GM23248 (cell line): Measurements from ENCODE around the gene IGSF11. TPM values are rescaled to one million over a fixed set of nuclear protein-coding genes. Genes with fewer than 3 reads are reported as not detected.
"Not testable (repeated sequence)": the region's sequence is repeated elsewhere in the genome, so short reads cannot be mapped to it uniquely, and the experiment has no call there.

Experiments
- DNase-seq: peaks from one replicate; pipeline ENCODE4 v3.0.0-alpha.2; 2015
- H2AFZ ChIP-seq: fragments of 200-600 bp; sonication (generic); 2 replicates; pipeline ENCODE4 v1.6.1; 2016; ENCODE audit warnings: antibody characterized with exemption
- H3F3A ChIP-seq: fragments of 200-600 bp; sonication (generic); 2 replicates; pipeline ENCODE4 v1.6.1; 2016; ENCODE audit warnings: mild to moderate bottlenecking, antibody characterized with exemption, mixed run types; ENCODE audit not compliant: insufficient read depth
- H3K27ac ChIP-seq: fragments of 200-600 bp; sonication (generic); 2 replicates; pipeline ENCODE4 v1.5.1; 2016; ENCODE audit warnings: mild to moderate bottlenecking
- H3K27me3 ChIP-seq: fragments of 200-600 bp; sonication (generic); replicated peaks from 2 replicates; pipeline ENCODE4 v1.6.1; 2016; ENCODE audit warnings: mild to moderate bottlenecking; ENCODE audit not compliant: insufficient read depth
- H3K36me3 ChIP-seq: fragments of 200-600 bp; sonication (generic); 2 replicates; pipeline ENCODE4 v1.6.1; 2016; ENCODE audit warnings: low read depth, mild to moderate bottlenecking
- H3K4me1 ChIP-seq: fragments of 200-600 bp; sonication (generic); 2 replicates; pipeline ENCODE4 v1.6.1; 2016; ENCODE audit warnings: mild to moderate bottlenecking; ENCODE audit not compliant: insufficient read depth
- H3K4me2 ChIP-seq: fragments of 200-600 bp; sonication (generic); one replicate; pipeline ENCODE4 v1.6.1; 2016; ENCODE audit warnings: mild to moderate bottlenecking; ENCODE audit not compliant: unreplicated experiment
- H3K4me3 ChIP-seq: fragments of 200-600 bp; sonication (generic); 2 replicates; pipeline ENCODE4 v1.5.1; 2016; ENCODE audit warnings: mild to moderate bottlenecking
- H3K79me2 ChIP-seq: fragments of 200-600 bp; sonication (generic); 2 replicates; pipeline ENCODE4 v1.6.1; 2016; ENCODE audit warnings: mild to moderate bottlenecking; ENCODE audit not compliant: insufficient read depth
- H3K9ac ChIP-seq: fragments of 200-600 bp; sonication (generic); 2 replicates; pipeline ENCODE4 v1.6.1; 2016; ENCODE audit warnings: mild to moderate bottlenecking
- H3K9me2 ChIP-seq: fragments of 200-600 bp; sonication (generic); 2 replicates; pipeline ENCODE4 v1.6.1; 2016; ENCODE audit warnings: mixed run types, mild to moderate bottlenecking, moderate library complexity; ENCODE audit not compliant: insufficient read depth
- H3K9me3 ChIP-seq: fragments of 200-600 bp; sonication (generic); one replicate; pipeline ENCODE4 v1.6.1; 2017; ENCODE audit warnings: low read depth
- H4K20me1 ChIP-seq: fragments of 200-600 bp; sonication (generic); 2 replicates; pipeline ENCODE4 v1.6.0; 2016; ENCODE audit not compliant: insufficient read depth
- EZH2 ChIP-seq: fragments of 200-600 bp; sonication (generic); IDR thresholded peaks from 2 replicates; pipeline ENCODE4 v1.6.1; 2018; ENCODE audit warnings: antibody characterized with exemption, mild to moderate bottlenecking; ENCODE audit not compliant: insufficient read depth, poor library complexity, severe bottlenecking
- EZH2phosphoT487 ChIP-seq: fragments of 200-600 bp; sonication (generic); IDR thresholded peaks from 2 replicates; pipeline ENCODE4 v1.6.1; 2018; ENCODE audit warnings: antibody characterized with exemption, moderate library complexity, mild to moderate bottlenecking, low read depth; ENCODE audit not compliant: insufficient read depth
- WGBS, 2 experiments: methylation state at CpG; one replicate each; pipeline ENCODE4 v1.1.6; 2015 to 2017; ENCODE audit warnings: low lambda C conversion rate in 2 of 2, low coverage in 1 of 2; ENCODE audit errors: missing lambda C conversion rate in 2 of 2; 5-methylcytosine and 5-hydroxymethylcytosine counted together
- in situ Hi-C: fragments of 300-500 bp; cut with MboI; formaldehyde crosslinking; loops from 2 replicates; pipeline ENCODE4 v1.15.0; 2020
- polyA plus RNA-seq: library from polyadenylated mRNA; unstranded; fragments of >200 nt; fragmentation: Nextera tagmentation; extraction: Ambion mirVana; gene quantifications from 2 replicates; pipeline ENCODE4 v1.2.1, GENCODE V29; 2016
- total RNA-seq: library from RNA; depleted of rRNA; stranded (reverse); fragments of >200 nt; shearing (Covaris generic); gene quantifications from 2 replicates; pipeline ENCODE4 v1.2.3, GENCODE V29; 2014; rRNA removed

IGSF11 gene
- total RNA-seq (not detected in 2 replicates), polyA plus RNA-seq (not detected in 2 replicates)

- H4K20me1 ChIP-seq, result no peaks in the 10 kb centered on the region
- H3K4me3 ChIP-seq, result peak within 1 kb of the TSS; percentile 73
- H3K9me2 ChIP-seq, result no peaks in the 10 kb centered on the region
- no peak; the same call in 1 of the 2 replicates for TF ChIP-seq EZH2phosphoT487
- TF ChIP-seq EZH2, result no peak
- peak; percentile 71 for DNase-seq
- no peaks in the 10 kb centered on the region for H3K79me2 ChIP-seq
- in situ Hi-C loops, result no loop called here
- H2AFZ ChIP-seq, result peak within 1 kb of the TSS; percentile 67
- H3K4me1 ChIP-seq, result peaks cover 4% of the 10 kb centered on the region; the same call in 1 of the 2 replicates
- H3K27ac ChIP-seq, result no peak within 1 kb of the TSS
- H3F3A ChIP-seq, result no peaks in the 10 kb centered on the region
- H3K9me3 ChIP-seq, result no peaks in the 10 kb centered on the region
- no peak within 1 kb of the TSS for H3K9ac ChIP-seq
- H3K4me2 ChIP-seq, result peak within 1 kb of the TSS; percentile 59
- peaks cover 62% of the 10 kb centered on the region for H3K27me3 ChIP-seq
- WGBS, 2 experiments, result 3 to 4% methylated on average over 33 to 61 of the region's 80 CpGs
- no peaks in the 10 kb centered on the region for H3K36me3 ChIP-seq
Measured at GRCh38 chr3:119034256-119035013, at the start of gene IGSF11. IGSF11 (minus strand) TSS chr3:119034846; CDS start chr3:119034582, 264 bp downstream.

- no peak overlapping the region for H3K4me3 ChIP-seq
- no peak overlapping the region for H2AFZ ChIP-seq
- no peak overlapping the region for H3K27ac ChIP-seq
- no peak overlapping the region for H3K9ac ChIP-seq
- no peaks in the 10 kb centered on the region for H3K36me3 ChIP-seq
- no peaks in the 10 kb centered on the region for H3F3A ChIP-seq
- H3K27me3 ChIP-seq, result no peaks in the 10 kb centered on the region
- no peaks in the 10 kb centered on the region for H3K9me2 ChIP-seq
- 20 to 32% methylated on average over 1 of the region's 1 CpG for WGBS, 2 experiments
- H3K79me2 ChIP-seq, result no peaks in the 10 kb centered on the region
- H3K4me1 ChIP-seq, result no peaks in the 10 kb centered on the region
- DNase-seq, result no peak
- H4K20me1 ChIP-seq, result no peaks in the 10 kb centered on the region
- in situ Hi-C loops, result loop anchor here (10.0 kb wide), 1 partner anchor 196 kb away; no protein-coding TSS in a partner anchor
- H3K9me3 ChIP-seq, result no peaks in the 10 kb centered on the region
- no peak overlapping the region for H3K4me2 ChIP-seq
- TF ChIP-seq EZH2 (no peak), EZH2phosphoT487 (no peak)
Measured at GRCh38 chr3:119080364-119080763, 45.7 kb upstream of the IGSF11 start.

GRCh38 chr3:119073258-119074001 lies 38.8 kb upstream of the IGSF11 start:
- H3F3A ChIP-seq, result no peaks in the 10 kb centered on the region
- no peaks in the 10 kb centered on the region for H3K79me2 ChIP-seq
- H4K20me1 ChIP-seq, result no peaks in the 10 kb centered on the region
- H3K4me1 ChIP-seq, result no peaks in the 10 kb centered on the region
- H3K36me3 ChIP-seq, result no peaks in the 10 kb centered on the region
- no peak overlapping the region for H3K4me2 ChIP-seq
- TF ChIP-seq EZH2phosphoT487, result no peak
- TF ChIP-seq EZH2, result no peak
- no peak for DNase-seq
- no peaks in the 10 kb centered on the region for H3K27me3 ChIP-seq
- no peak overlapping the region for H3K4me3 ChIP-seq
- WGBS, 2 experiments, result 69 to 70% methylated on average over 25 to 36 of the region's 36 CpGs
- H2AFZ ChIP-seq, result no peak overlapping the region
- in situ Hi-C loops, result no loop called here
- no peak overlapping the region for H3K9ac ChIP-seq
- H3K27ac ChIP-seq, result no peak overlapping the region
- no peaks in the 10 kb centered on the region for H3K9me2 ChIP-seq
- H3K9me3 ChIP-seq, result no peaks in the 10 kb centered on the region

GRCh38 chr3:119072451-119072850 lies 37.8 kb upstream of the IGSF11 start:
- WGBS, 2 experiments, result 73 to 74% methylated on average over 15 of the region's 15 CpGs
- H3K9me3 ChIP-seq, DNase-seq, H3K36me3 ChIP-seq, H3F3A ChIP-seq, H3K4me3 ChIP-seq, H3K9me2 ChIP-seq, H3K27me3 ChIP-seq, H3K27ac ChIP-seq, H2AFZ ChIP-seq, H4K20me1 ChIP-seq, H3K9ac ChIP-seq, H3K79me2 ChIP-seq, H3K4me2 ChIP-seq, in situ Hi-C loops, H3K4me1 ChIP-seq: not testable (repeated sequence)
